HG03575 (cell line): Measurements from ENCODE around the gene CLINT1.
A peak's percentile ranks its signal among the peaks of the same experiment; 100 is the strongest.
"Not testable (repeated sequence)": the region's sequence is repeated elsewhere in the genome, so short reads cannot be mapped to it uniquely, and the experiment has no call there.

ENCODE experiments used
- ATAC-seq: cut with Tn5 transposase; IDR thresholded peaks from one replicate; pipeline ENCODE4 v1.9.1; 2021; ENCODE audit not compliant: unreplicated experiment, insufficient number of reproducible peaks, low FRiP score; ENCODE audit errors: extremely low read depth

CLINT1 gene

DNA sequence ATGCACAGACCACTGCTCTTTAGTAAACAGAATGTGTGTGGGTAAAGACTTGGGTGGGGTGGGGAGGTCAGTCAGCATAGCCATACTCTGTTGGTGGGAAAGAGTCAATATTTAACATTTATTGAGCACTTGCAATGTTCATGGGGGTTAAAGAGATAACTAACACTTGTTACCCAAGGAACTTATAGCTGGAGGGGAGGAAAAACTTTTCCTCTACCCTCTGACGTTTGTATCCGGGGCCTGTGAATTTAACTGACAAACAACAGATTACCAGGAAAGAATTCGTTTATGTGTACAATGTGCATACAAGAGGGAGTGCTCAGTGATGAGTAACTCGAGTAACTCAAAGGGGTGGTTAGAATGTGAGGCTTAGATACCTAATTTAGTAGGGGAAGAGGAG lies 6.8 kb upstream of the CLINT1 start:
- ATAC-seq: no peak

DNA sequence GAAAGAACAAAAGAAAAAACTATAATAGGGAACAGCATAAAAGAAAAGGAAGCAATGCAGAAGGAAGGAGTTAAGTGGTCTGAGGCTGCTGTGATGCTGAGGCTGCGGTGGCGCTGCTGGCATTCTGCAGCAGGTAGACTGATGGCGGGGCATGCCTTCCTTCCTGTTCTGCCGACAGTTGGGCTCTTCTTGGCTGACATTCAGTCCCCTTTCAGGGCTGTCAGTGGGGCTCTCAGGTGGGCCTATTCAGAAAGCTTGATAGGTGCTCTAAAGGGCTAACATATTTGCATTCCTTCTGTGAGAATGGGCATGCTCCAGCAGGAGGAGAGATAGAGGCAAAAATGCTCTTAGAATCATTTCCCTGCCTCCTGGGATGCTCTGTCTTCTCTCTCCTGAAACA lies 5.1 kb upstream of the CLINT1 start:
- ATAC-seq: no peak

DNA sequence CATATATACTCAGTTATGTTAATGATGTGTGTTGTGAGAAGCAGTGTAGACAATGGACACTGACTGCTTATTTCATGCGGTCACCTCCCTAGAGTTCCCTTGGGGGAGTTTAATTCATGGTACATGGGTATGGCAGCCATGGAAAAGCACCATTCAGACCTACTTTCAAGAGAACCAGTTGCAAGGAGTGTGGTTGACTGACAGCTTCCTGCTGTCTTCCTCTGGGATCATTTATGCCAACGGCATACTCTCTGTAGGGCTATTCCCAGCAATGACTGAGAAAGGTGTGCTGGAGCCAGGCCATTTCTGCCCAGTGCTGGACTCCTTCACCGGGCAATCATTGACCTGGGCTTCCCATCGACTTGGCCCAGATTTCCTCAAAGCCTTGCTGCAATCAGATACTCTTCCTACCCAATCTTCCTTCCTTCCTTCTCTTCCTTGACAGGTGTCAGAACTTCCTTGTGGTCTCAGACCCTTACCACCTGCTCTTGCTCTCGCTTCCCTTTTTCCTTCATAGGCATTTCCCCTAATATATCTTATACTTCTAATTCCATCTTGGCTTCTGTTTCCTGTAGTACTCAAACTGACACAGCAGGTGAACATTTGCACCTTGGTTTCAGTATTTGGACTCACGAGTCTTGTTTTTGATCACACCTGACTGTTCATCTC lies 3.4 kb upstream of the CLINT1 start:
- ATAC-seq: no peak

DNA sequence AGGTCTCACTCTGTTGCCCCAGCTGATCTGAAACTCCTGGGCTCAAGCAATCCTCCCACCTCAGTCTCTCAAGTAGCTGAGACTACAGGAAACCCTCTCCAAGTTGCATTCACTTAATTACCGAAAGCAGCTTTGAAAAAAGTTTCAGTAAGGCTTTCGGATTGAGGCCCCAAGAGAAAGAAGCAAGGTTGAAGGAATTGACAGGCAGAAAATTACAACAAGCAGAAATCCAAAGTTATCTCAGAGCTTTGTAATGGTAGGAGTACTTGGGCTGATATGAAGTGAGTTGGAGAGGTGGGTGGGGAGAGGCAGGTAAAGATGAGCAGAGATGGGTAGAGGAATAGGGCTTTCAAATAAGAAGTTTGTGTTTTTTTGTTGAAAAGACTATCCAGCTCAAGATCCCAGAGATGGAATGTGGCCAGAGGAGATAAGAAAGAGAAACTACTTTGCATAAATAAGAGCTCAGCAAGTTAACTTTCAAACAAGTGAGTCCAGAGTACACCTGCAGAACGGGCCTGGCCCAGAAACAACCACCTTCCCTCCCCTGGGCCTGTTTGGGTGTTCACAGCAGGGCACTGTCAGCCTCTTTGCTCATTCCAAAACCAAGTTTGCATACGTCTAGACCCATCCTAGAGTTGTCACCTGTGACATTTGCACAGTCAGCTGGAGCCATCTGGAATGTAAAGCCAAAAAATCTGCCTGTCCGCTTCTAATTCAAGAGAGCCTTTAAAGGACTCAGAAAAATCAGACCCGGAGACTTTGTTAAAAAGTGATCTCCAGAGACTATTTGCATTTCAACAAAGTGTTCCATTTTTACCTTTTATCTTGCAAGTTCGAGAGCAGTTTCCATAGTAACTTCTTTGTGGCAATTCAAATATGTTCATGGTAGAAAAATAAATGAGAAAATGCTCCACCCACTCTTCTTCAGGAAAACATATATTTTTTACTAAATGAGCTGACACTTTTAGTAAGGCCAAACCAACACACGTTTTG lies 2.2 kb upstream of the CLINT1 start:
- ATAC-seq: peak; percentile 43

DNA sequence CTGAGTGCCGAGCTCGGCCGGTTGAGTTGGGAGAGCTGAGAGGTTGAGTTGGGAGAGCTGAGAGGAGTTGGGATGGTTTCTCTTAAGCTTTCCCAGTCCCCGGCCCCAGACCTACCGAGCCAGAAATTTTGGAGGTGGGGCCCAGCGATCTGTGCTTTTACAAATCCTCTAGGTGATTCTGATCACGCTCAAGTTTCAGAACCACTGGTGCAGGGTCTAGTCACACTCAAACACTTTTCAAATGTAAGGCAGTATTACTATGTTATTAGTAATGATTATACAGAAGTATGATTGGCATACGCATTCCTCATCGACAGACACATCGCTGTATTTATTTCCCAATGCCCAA lies 256 bp upstream of the CLINT1 start:
- no peak for ATAC-seq

DNA sequence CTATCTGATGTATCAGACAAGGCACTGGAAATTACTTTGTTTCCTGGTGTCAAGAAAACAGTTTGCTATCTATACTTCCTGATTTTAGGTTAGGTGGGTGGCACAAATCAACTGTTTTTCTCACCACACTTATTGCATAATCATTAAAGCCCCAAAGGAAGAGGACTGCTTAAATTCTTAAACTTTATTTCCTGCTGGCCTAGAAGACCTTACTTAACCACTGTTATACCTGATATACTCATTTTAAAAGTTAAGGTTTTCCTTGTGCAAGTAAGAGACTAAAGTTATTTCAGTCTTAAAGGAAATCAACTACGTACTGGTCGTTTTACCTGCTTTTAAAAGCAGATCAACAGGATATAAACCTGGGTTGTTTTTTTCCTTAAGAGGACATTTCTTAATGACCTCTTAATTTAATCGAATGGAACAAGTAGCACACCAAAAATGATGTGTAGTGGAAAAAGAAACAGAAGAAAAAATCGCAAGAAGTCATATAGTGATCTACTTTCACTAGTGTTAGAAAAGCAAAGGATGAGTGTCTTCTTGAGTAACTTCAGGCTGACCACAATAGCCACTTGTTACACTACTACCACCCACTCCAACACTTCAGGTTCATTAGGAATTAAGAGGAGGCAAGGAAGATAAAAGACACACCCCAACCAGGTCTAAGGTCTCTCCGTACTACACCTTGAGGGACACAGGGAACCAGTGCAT lies 974 bp downstream of the CLINT1 start:
- ATAC-seq: no peak

DNA sequence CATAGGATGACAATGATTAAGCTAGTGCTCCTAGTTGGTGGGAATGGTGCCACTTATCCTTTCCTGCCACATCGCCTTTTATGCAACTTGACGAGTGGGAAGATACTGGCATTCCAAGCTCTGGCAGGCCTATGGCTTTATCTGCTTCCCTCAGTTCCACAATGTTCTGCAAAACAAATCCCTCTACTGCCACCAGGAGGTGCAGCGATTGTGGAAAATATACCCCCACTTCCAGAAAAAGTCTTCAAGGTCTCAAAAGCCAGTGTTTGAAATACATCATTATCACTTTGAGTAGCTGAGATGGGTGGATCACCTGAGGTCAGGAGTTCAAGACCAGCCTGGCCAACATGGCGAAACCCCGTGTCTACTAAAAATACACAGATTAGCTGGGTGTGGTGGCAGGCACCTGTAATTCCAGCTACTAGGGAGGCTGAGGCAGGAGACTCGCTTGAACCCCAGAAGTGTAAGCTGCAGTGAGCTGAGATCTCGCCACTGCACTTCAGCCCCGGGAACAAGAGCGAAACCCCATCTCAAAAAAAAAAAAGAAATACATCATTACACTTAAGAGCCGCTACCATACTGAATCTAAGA lies 3.4 kb downstream of the CLINT1 start:
- no peak for ATAC-seq

DNA sequence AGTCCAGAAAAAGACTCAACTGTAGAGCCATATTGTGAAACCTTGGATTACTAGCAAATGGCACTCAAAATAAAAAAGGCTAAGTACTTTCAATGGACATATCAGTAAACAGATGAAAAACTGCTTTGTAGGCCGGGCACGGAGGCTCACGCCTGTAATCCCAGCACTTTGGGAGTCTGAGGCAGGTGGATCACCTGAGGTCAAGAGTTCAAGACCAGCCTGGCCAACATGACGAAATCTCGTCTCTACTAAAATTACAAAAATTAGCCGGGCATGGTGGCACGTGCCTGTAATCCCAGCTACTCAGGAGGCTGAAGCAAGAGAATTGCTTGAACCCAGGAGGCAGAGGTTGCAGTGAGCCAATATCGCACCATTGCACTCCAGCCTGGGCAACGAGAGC lies 5.6 kb downstream of the CLINT1 start:
- ATAC-seq: not testable (repeated sequence)

DNA sequence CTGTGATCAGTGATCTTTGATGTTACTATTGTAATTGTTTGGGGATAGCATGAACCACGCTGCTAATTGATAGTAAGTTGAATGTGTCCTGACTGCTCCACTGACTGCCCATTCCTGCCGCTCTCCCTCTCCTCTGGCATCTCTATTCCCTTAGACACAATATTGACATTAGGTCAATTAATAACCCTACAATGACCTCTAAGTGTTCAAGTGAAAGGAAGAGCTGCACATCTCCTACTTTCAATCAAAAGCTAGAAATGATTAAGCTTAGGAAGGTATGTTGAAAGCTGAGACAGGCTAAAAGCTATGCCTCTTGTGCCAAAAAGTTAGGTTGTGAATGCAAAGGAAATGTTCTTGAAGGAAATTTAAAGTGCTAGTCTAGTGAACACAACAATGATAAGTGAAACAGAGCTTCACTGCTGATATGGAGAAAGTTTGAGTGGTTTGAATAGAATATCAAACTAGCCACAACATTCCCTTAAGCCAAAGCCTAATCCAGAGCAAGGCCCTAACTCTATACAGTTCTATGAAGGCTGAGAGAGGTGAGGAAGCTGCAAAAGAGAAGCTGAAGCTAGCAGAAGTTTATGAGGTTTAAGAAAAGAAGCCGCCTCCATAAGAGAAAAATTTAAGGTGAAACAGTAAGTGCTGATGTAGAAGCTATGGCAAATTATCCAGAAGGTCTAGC lies 12.9 kb downstream of the CLINT1 start:
- ATAC-seq: no peak

DNA sequence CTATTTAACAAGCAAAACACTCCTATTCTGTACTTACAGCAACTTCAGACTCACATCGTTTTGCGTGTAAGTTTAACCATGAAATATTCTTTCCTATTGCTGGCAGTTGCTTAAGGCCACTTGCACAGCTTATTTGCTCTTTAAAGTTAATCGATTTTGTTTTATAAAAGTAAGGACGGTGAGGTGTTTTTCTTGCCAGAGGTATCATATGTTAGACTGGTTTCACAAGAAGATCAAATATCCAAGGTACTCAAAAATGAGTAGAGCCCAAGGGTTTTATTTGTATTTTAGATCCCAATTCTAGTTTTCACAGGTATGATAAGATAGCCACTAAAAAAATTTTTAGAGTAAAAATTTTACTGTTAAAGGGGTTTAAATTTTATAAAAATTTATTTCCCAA lies 16.2 kb downstream of the CLINT1 start:
- no peak for ATAC-seq

DNA sequence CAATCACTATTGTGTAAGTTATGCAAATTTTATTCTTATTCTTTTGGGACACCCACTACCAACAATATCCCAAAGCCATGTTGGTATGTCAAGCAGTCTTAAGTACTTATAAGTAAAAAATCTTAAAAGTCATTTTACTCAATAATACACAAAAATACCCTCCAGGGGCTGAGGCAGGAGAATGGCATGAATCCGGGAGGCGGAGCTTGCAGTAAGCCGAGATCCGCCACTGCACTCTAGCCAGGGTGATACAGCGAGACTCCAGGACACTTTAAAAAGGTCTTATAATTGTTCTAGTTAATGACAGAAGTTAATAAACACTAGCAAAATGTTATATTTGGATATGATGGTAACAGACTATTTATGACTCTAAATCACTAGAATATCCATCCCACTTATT lies 16.8 kb downstream of the CLINT1 start:
- no peak for ATAC-seq

DNA sequence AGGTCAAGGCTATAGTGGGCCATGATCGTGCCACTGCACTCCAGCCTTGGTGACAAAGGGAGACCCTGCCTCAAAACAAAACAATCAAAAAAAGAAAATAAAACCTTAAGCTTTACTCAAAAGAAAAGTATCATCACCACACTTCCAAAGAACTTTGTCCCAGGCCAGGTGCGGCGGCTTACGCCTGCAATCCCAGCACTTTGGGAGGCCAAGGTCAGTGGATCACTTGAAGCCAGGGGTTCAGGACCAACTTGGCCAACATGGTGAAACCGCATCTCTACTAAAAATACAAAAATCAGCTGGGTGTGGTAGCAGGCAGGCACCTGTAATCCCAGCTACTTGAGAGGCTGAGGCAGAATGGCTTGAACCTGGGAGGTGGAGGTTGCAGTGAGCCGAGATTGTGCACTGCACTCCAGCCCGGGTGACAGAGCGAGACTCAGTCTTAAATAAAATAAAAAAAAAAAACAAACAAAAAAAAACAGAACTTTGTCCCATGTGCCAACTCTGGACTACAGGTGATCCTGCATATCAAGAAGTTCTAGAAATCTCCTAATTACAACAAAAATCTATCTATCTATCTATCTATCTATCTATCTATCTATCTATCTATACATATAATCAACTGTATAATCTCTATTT lies 19.7 kb downstream of the CLINT1 start:
- ATAC-seq: no peak

DNA sequence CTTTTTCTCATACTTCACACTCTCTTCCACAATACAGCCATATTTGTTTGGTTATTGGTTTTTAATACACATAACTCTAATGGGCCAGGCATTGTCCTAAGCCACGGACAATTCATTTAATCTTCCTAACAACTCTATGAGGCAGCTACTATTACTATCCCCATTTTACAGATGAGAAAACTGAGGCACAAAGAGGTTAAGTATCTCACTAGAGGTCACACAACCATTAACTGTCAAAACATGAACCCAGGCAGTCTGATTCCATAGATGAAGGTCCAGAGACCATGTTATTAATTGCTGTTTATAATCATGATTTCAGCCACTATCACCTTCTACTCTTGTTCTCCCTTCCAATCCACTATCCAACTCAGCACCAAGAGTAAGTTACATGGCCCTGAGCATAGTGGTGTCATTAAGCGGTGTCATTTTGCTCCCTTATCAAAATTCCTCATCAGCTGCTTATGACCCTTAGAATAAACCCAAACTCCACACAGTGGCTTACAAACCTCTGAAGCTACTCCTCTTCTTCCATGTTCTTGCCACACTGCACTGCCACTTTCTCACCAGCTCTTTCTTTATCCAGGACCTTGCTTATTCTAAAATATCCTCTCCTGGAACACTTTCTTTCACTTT lies 22.7 kb downstream of the CLINT1 start:
- ATAC-seq: no peak

DNA sequence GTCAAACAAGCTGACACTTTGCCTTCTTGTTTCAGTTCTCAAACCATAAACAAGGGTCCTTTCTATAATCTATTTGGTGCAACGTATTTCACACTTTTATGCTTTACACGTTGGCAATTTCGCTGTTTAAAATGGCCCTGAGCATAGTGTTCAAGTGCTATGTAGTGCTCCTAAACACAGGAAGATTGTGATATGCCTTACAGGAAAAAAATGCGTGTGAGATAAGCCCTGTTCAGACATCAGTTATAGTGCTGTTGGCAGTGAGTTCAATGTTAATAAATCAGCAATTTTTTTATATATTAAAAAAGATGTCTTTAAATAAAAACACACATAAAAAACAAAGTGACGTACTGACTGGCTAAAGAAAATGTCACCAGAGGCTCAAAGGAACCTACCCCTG lies 23.9 kb downstream of the CLINT1 start:
- no peak for ATAC-seq

DNA sequence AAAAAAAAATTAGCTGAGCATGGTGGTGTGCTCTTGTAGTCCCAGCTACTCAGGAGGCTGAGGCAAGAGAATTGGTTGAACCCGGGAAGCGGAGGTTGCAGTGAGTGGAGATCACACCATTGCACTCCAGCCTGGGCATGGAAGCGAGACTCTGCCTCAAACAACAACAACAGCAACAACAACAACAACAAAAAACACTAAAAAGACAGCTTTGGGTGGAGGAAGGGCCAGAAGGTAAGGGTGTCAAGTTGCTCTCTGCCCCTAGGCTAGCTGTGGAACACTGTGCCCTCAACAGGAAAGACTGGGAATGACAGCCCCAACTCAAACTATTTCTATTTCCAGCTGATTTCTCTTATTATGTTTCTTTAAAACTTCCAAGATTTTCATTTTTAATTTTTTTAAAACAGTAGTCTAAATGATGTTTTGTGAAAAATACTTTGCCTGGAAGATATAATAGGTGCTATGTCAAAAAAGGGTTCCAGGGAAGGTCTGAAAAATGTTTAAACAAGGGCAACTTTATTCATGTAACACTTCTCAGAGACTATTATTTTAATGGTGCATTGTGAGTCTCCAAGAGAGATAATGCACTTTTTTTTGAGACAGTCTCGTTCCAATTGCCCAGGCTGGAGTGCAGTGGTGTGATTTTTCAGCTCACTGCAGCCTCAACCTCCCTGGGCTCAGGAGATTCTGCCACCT lies 29.9 kb downstream of the CLINT1 start:
- ATAC-seq: no peak

DNA sequence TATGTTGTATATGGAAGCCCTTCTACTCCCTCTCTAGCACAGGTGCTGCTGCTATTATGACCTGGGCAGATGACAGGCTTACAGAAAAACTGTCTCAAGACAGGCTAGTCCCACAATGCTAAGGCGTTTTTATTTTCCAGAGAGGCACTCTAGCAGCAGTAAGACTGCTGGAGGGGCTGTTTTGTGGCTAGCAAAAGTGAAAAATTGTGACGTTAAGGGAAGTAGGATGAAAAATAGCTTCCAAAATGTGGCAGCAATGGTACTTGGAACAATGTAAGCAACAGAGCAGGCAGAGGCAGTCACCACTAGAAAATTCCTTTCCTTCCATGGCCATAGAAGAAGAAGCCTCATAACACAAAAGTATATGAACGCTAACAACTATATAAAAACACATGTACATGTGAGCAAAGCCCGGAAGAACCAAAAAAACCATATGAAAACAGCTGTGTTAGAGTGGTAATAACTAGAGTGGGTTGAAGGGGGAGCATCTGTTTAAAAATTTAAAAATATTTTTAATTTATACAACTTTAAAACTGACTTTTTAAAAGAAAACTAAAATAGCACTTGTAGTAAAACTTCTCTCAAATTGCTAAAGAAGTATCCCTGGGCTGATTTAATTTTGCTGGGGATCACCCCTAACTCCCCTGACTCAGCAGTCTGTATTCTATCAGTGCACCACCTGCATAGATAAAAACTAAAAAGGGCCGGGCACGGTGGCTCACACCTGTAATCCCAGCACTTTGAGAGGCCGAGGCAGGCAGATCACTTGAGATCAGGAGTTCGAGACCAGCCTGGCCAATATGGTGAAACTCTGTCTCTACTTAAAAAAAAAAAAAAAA lies 30.6 kb downstream of the CLINT1 start:
- no peak for ATAC-seq

DNA sequence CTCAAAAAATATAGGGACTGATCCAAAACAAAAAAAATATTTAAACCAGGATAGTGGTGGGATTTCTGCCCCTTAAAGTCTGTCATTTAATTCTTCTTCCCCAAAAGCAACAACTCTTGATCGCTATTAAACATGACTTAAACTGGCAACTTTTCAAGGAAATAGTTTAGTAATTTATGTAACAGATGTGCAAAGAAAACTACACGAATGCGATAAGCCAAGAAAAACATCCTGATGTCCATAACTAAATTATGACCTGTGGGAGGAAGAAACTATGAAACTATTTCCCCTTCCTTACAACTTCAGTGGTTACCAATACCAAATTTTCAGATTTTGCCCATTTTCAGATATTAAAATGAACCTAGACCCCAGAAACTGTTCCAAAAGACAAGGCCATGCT lies 31.5 kb downstream of the CLINT1 start:
- no peak for ATAC-seq
